Measurements from ENCODE around the gene EYA2. TPM values are rescaled to one million over a fixed set of nuclear protein-coding genes. Genes with fewer than 3 reads are reported as not detected.

Gene EYA2
- total and polyA plus RNA-seq, 11 donors = 0.30 to 4.2 (median 0.70) TPM

- 52 to 73% (median 70%) methylated on average over 10 of the region's 10 CpGs for whole genome bisulfite sequencing, 4 donors
- no peak overlapping the region for H3K4me3 ChIP-seq
- no peak for DNase-seq
- no peaks in the 10 kb centered on the region for H3K36me3 ChIP-seq
- H3K27me3 ChIP-seq = peaks cover 0 to 17% (median 0%) of the 10 kb centered on the region in 9 donors
- intact Hi-C loops (cut with DNase I) = no loop called here
- no peak overlapping the region for H3K27ac ChIP-seq
- H3K4me1 ChIP-seq = no peaks in the 10 kb centered on the region
- no peak for TF ChIP-seq POLR2A (IDR thresholded peaks at IDR 0.05)
- TF ChIP-seq CTCF (IDR thresholded peaks at IDR 0.05) = no peak
- H3K9me3 ChIP-seq = peaks cover 0 to 4% (median 0%) of the 10 kb centered on the region in 12 donors
- no peak for ATAC-seq
These were observed 44.2 kb upstream of the EYA2 start for GRCh38 chr20:46850416-46850815.

GRCh38 chr20:46850896-46851295 is 43.7 kb upstream of the EYA2 start:
- Histone ChIP-seq H3K4me3 (no peak overlapping the region), H3K4me1 (no peaks in the 10 kb centered on the region), H3K9me3 (peaks cover 0 to 4% (median 0%) of the 10 kb centered on the region in 12 donors), H3K27me3 (peaks cover 0 to 17% (median 0%) of the 10 kb centered on the region in 9 donors), H3K36me3 (no peaks in the 10 kb centered on the region), H3K27ac (no peak overlapping the region)
- 81 to 86% (median 84%) methylated on average over 7 of the region's 7 CpGs for WGBS, 4 donors
- intact Hi-C loops (cut with DNase I) = no loop called here
- DNase-seq (no peak), ATAC-seq (no peak)
- TF ChIP-seq POLR2A (IDR thresholded peaks at IDR 0.05) (no peak), CTCF (IDR thresholded peaks at IDR 0.05) (no peak)

- DNase-seq (no peak), ATAC-seq (no peak)
- H3K4me1 ChIP-seq = no peaks in the 10 kb centered on the region
- WGBS, 4 donors = 83 to 91% (median 87%) methylated on average over 4 of the region's 4 CpGs
- peaks cover 0 to 4% (median 0%) of the 10 kb centered on the region in 12 donors for H3K9me3 ChIP-seq
- H3K27ac ChIP-seq = no peak overlapping the region
- no peak overlapping the region for H3K4me3 ChIP-seq
- no peak for TF ChIP-seq CTCF (IDR thresholded peaks at IDR 0.05)
- TF ChIP-seq POLR2A (IDR thresholded peaks at IDR 0.05) = no peak
- intact Hi-C loops (cut with DNase I) = no loop called here
- no peaks in the 10 kb centered on the region for H3K36me3 ChIP-seq
- peaks cover 0 to 17% (median 0%) of the 10 kb centered on the region in 9 donors for H3K27me3 ChIP-seq
These were observed 42.9 kb upstream of the EYA2 start for GRCh38 chr20:46851746-46852145.

GRCh38 chr20:46852313-46852712 is 42.3 kb upstream of the EYA2 start:
- Histone ChIP-seq H3K4me3 (no peak overlapping the region), H3K9me3 (peaks cover 0 to 4% (median 0%) of the 10 kb centered on the region in 12 donors), H3K27me3 (peaks cover 0 to 17% (median 0%) of the 10 kb centered on the region in 9 donors), H3K27ac (no peak overlapping the region), H3K4me1 (no peaks in the 10 kb centered on the region), H3K36me3 (no peaks in the 10 kb centered on the region)
- WGBS, 4 donors = 65 to 78% (median 69%) methylated on average over 4 of the region's 4 CpGs
- intact Hi-C loops (cut with DNase I) = no loop called here
- TF ChIP-seq POLR2A (IDR thresholded peaks at IDR 0.05) (no peak), CTCF (IDR thresholded peaks at IDR 0.05) (no peak)
- no peak for DNase-seq
- ATAC-seq = no peak

Data from heart left ventricle (tissue), 16 donors.